ENCODE data around the gene TWSG1. TPM values are rescaled to one million over a fixed set of nuclear protein-coding genes. Genes with fewer than 3 reads are reported as not detected.

TWSG1 gene
- total and polyA plus RNA-seq, 4 donors, result 32.5 to 73.6 (median 39.9) TPM

GRCh38 chr18:9304388-9305070 lies 30.0 kb upstream of the TWSG1 start:
- Histone ChIP-seq H3K36me3 (ENCODE audit: control insufficient read depth, insufficient read depth, low read length) (no peaks in the 10 kb centered on the region), H3K4me3 (ENCODE audit: low read depth, low read length) (no peak overlapping the region), H3K4me1 (ENCODE audit: control insufficient read depth, insufficient read depth, low read length) (no peaks in the 10 kb centered on the region), H3K27ac (ENCODE audit: low read depth, low read length) (no peak overlapping the region), H3K27me3 (ENCODE audit: control insufficient read depth, insufficient read depth, low read length) (no peaks in the 10 kb centered on the region), H3K9me3 (ENCODE audit: control insufficient read depth, insufficient read depth, low read length) (no peaks in the 10 kb centered on the region)
- DNase-seq (ENCODE audit: low read depth in 4 of 6, low spot score in 6 of 6), result no peak
- WGBS (ENCODE audit: insufficient coverage), result 94% methylated on average over 6 of the region's 6 CpGs

DNA sequence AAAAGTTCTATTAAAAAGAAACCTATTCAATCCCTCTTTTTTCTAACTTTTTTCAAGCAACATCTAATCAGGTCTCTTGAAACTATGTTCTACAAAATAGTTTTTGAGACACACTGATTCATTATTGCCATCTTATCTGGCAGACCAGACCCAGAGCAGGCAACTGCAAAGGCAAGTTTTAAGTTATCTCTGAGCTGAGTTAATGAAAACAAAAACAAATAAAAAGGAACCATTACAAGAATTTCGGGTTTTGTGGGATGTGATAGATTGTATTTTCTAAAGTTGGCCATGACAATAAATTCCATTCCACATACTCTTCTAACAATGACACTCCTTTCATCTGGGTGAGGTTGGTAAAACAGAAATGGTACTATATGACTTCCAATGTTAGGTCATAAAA lies 15.2 kb upstream of the TWSG1 start:
- no peak for DNase-seq (ENCODE audit: low read depth in 4 of 6, low spot score in 6 of 6)
- Histone ChIP-seq H3K36me3 (ENCODE audit: control insufficient read depth, insufficient read depth, low read length) (no peaks in the 10 kb centered on the region), H3K9me3 (ENCODE audit: control insufficient read depth, insufficient read depth, low read length) (peaks cover 3% of the 10 kb centered on the region), H3K4me1 (ENCODE audit: control insufficient read depth, insufficient read depth, low read length) (no peaks in the 10 kb centered on the region), H3K27ac (ENCODE audit: low read depth, low read length) (no peak overlapping the region), H3K27me3 (ENCODE audit: control insufficient read depth, insufficient read depth, low read length) (no peaks in the 10 kb centered on the region), H3K4me3 (ENCODE audit: low read depth, low read length) (no peak overlapping the region)
- WGBS (ENCODE audit: insufficient coverage), result no CpG with 5 or more reads among the region's 1 CpG

- Histone ChIP-seq H3K27me3 (ENCODE audit: control insufficient read depth, insufficient read depth, low read length) (no peaks in the 10 kb centered on the region), H3K9me3 (ENCODE audit: control insufficient read depth, insufficient read depth, low read length) (peaks cover 3% of the 10 kb centered on the region), H3K27ac (ENCODE audit: low read depth, low read length) (no peak overlapping the region), H3K4me3 (ENCODE audit: low read depth, low read length) (no peak overlapping the region), H3K36me3 (ENCODE audit: control insufficient read depth, insufficient read depth, low read length) (no peaks in the 10 kb centered on the region), H3K4me1 (ENCODE audit: control insufficient read depth, insufficient read depth, low read length) (no peaks in the 10 kb centered on the region)
- DNase-seq (ENCODE audit: low read depth in 4 of 6, low spot score in 6 of 6), result no peak
- no CpG with 5 or more reads among the region's 4 CpGs for WGBS (ENCODE audit: insufficient coverage)
Measured at GRCh38 chr18:9321017-9321452, 13.5 kb upstream of the TWSG1 start.

DNA sequence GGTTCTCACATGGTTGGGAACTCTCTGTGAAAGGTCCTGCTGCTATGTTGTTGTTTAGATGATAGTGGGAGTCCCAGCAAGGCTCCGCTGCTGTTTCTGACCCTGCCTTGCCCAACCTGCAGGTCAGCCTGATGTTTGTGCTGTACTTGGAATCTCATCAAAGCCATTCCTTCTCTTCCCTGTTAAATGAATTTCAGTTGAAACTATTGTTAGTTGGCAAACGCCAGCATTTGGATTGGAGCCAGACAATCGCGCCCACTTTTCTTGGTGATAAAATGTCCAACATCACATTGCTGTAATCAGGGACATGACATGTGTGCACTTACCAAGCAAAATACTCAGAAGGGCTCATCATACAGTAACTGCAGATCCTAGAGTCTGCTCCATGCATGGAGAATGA lies 12.8 kb upstream of the TWSG1 start:
- H3K4me1 ChIP-seq (ENCODE audit: control insufficient read depth, insufficient read depth, low read length), result no peaks in the 10 kb centered on the region
- no peak overlapping the region for H3K27ac ChIP-seq (ENCODE audit: low read depth, low read length)
- 56% methylated on average over 3 of the region's 4 CpGs for WGBS (ENCODE audit: insufficient coverage)

GRCh38 chr18:9322744-9323143 lies 11.8 kb upstream of the TWSG1 start:
- Histone ChIP-seq H3K27ac (ENCODE audit: low read depth, low read length) (no peak overlapping the region), H3K36me3 (ENCODE audit: control insufficient read depth, insufficient read depth, low read length) (no peaks in the 10 kb centered on the region), H3K4me1 (ENCODE audit: control insufficient read depth, insufficient read depth, low read length) (no peaks in the 10 kb centered on the region), H3K27me3 (ENCODE audit: control insufficient read depth, insufficient read depth, low read length) (no peaks in the 10 kb centered on the region), H3K9me3 (ENCODE audit: control insufficient read depth, insufficient read depth, low read length) (peaks cover under 1% of the 10 kb centered on the region), H3K4me3 (ENCODE audit: low read depth, low read length) (no peak overlapping the region)
- DNase-seq (ENCODE audit: low read depth in 4 of 6, low spot score in 6 of 6), result no peak
- WGBS (ENCODE audit: insufficient coverage), result 92% methylated on average over 2 of the region's 2 CpGs

More for the DNA sequence above, 12.8 kb upstream of the TWSG1 start:
- Histone ChIP-seq H3K4me3 (ENCODE audit: low read depth, low read length) (no peak overlapping the region), H3K27me3 (ENCODE audit: control insufficient read depth, insufficient read depth, low read length) (no peaks in the 10 kb centered on the region), H3K36me3 (ENCODE audit: control insufficient read depth, insufficient read depth, low read length) (no peaks in the 10 kb centered on the region), H3K9me3 (ENCODE audit: control insufficient read depth, insufficient read depth, low read length) (peaks cover under 1% of the 10 kb centered on the region)
- DNase-seq (ENCODE audit: low read depth in 4 of 6, low spot score in 6 of 6), result peak in 1 of 6 donors; percentile 26

GRCh38 chr18:9323750-9324445 lies 10.7 kb upstream of the TWSG1 start:
- DNase-seq (ENCODE audit: low read depth in 4 of 6, low spot score in 6 of 6), result peak in 2 of 6 donors; percentile 8 to 79
- H3K4me1 ChIP-seq (ENCODE audit: control insufficient read depth, insufficient read depth, low read length), result no peaks in the 10 kb centered on the region
- no CpG with 5 or more reads among the region's 3 CpGs for WGBS (ENCODE audit: insufficient coverage)
- H3K27ac ChIP-seq (ENCODE audit: low read depth, low read length), result no peak overlapping the region
- H3K9me3 ChIP-seq (ENCODE audit: control insufficient read depth, insufficient read depth, low read length), result peaks cover 4% of the 10 kb centered on the region
- H3K36me3 ChIP-seq (ENCODE audit: control insufficient read depth, insufficient read depth, low read length), result no peaks in the 10 kb centered on the region
- no peak overlapping the region for H3K4me3 ChIP-seq (ENCODE audit: low read depth, low read length)
- H3K27me3 ChIP-seq (ENCODE audit: control insufficient read depth, insufficient read depth, low read length), result no peaks in the 10 kb centered on the region

DNA sequence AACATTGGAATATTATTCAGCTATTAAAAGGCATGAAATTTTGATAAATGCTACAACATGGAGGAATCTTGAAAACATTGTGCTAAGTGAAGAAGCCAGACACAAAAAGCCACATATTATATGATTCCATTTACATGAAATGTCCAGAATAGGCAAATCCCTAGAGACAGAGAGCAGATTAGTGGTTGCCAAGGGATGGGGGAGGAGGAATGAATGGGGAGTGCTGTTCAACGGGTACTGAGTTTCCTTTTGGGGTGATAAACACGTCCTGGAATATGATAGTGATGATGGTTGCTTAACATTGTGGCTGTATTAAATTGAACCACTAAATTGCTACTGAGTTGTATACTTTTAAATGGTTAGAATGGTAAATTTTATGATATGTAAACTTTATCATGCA lies 8.9 kb upstream of the TWSG1 start:
- Histone ChIP-seq H3K4me3 (ENCODE audit: low read depth, low read length) (no peak overlapping the region), H3K4me1 (ENCODE audit: control insufficient read depth, insufficient read depth, low read length) (no peaks in the 10 kb centered on the region), H3K27me3 (ENCODE audit: control insufficient read depth, insufficient read depth, low read length) (no peaks in the 10 kb centered on the region), H3K36me3 (ENCODE audit: control insufficient read depth, insufficient read depth, low read length) (no peaks in the 10 kb centered on the region), H3K27ac (ENCODE audit: low read depth, low read length) (no peak overlapping the region), H3K9me3 (ENCODE audit: control insufficient read depth, insufficient read depth, low read length) (peaks cover 4% of the 10 kb centered on the region)
- 86% methylated on average over 1 of the region's 2 CpGs for WGBS (ENCODE audit: insufficient coverage)
- no peak for DNase-seq (ENCODE audit: low read depth in 4 of 6, low spot score in 6 of 6)

DNA sequence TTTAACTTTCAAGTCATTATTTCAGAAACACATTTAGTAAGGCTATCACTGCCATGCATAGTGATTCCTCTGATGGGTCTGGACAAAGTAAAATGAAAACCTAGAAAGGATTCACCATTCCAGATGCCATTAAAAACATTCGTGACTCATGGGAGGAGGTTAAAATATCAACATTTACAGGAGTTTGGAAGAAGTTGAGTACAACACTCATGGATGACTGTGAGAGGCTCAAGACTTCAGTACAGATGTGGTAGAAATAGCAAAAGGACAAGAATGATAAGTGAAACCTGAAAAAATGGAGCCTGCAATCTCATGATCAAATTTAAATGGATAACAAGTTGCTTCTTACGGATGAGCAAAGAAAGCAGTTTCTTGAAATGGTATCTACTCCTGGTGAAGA lies 5.8 kb upstream of the TWSG1 start:
- no peak overlapping the region for H3K4me3 ChIP-seq (ENCODE audit: low read depth, low read length)
- no peaks in the 10 kb centered on the region for H3K27me3 ChIP-seq (ENCODE audit: control insufficient read depth, insufficient read depth, low read length)
- peaks cover 4% of the 10 kb centered on the region for H3K9me3 ChIP-seq (ENCODE audit: control insufficient read depth, insufficient read depth, low read length)
- no peak for DNase-seq (ENCODE audit: low read depth in 4 of 6, low spot score in 6 of 6)
- peaks cover 5% of the 10 kb centered on the region for H3K4me1 ChIP-seq (ENCODE audit: control insufficient read depth, insufficient read depth, low read length)
- H3K27ac ChIP-seq (ENCODE audit: low read depth, low read length), result no peak overlapping the region
- no CpG with 5 or more reads among the region's 2 CpGs for WGBS (ENCODE audit: insufficient coverage)
- H3K36me3 ChIP-seq (ENCODE audit: control insufficient read depth, insufficient read depth, low read length), result no peaks in the 10 kb centered on the region

DNA sequence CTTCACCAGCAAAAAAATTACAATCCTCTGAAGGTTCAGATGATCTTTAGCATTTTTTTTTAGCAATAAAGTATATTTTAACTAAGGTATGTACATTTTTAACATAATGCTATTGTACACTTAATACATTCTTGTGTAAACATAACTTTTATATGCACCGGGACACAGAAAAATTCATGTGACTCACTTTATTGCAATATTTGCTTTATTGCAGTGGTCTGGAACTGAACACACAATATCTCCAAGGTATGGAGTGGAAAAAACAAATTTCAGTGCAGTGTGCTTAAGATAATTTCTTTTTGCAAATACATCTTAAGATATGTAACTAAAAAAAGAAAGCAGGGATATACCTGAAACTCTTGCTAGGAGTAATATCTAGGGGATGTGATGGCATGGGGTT lies 5.1 kb upstream of the TWSG1 start:
- no peak for DNase-seq (ENCODE audit: low read depth in 4 of 6, low spot score in 6 of 6)
- WGBS (ENCODE audit: insufficient coverage), result no CpG with 5 or more reads among the region's 1 CpG

GRCh38 chr18:9330419-9330818 lies 4.2 kb upstream of the TWSG1 start:
- no peak for DNase-seq (ENCODE audit: low read depth in 4 of 6, low spot score in 6 of 6)
- H3K4me1 ChIP-seq (ENCODE audit: control insufficient read depth, insufficient read depth, low read length), result peaks cover 9% of the 10 kb centered on the region
- no CpG with 5 or more reads among the region's 3 CpGs for WGBS (ENCODE audit: insufficient coverage)

More for the DNA sequence above, 5.1 kb upstream of the TWSG1 start:
- Histone ChIP-seq H3K9me3 (ENCODE audit: control insufficient read depth, insufficient read depth, low read length) (peaks cover 4% of the 10 kb centered on the region), H3K27ac (ENCODE audit: low read depth, low read length) (no peak overlapping the region), H3K27me3 (ENCODE audit: control insufficient read depth, insufficient read depth, low read length) (no peaks in the 10 kb centered on the region), H3K4me3 (ENCODE audit: low read depth, low read length) (no peak overlapping the region), H3K36me3 (ENCODE audit: control insufficient read depth, insufficient read depth, low read length) (no peaks in the 10 kb centered on the region), H3K4me1 (ENCODE audit: control insufficient read depth, insufficient read depth, low read length) (peaks cover 9% of the 10 kb centered on the region)

More at GRCh38 chr18:9330419-9330818, 4.2 kb upstream of the TWSG1 start:
- Histone ChIP-seq H3K27me3 (ENCODE audit: control insufficient read depth, insufficient read depth, low read length) (no peaks in the 10 kb centered on the region), H3K4me3 (ENCODE audit: low read depth, low read length) (no peak overlapping the region), H3K27ac (ENCODE audit: low read depth, low read length) (no peak overlapping the region), H3K36me3 (ENCODE audit: control insufficient read depth, insufficient read depth, low read length) (no peaks in the 10 kb centered on the region), H3K9me3 (ENCODE audit: control insufficient read depth, insufficient read depth, low read length) (peaks cover 4% of the 10 kb centered on the region)

All from spinal cord (tissue), 10 donors.